ENCODE data around the gene MCC. TPM values are rescaled to one million over a fixed set of nuclear protein-coding genes. Genes with fewer than 3 reads are reported as not detected.

MCC gene
- total RNA-seq, 1 experiment from 2014 or later, result 7.6 TPM

DNA sequence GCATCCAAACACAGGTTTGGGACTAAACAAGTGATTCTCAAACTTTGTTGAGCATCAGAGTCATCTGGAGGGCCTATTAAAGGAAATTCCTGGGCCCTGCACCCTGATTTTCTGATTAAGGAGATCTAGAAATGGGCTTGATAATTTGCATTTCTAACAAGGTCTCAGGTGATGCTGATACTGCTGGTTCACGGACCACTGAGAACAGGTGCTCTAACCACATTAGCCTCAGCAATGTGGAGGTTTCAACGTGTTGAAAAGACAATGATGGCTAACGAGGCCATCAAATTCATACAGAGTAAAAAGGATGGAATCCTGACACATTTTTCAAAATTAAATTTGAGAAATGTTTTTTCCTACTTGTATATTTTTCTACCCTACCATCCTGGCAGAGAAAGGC lies 225.6 kb downstream of the MCC start:
- Histone ChIP-seq H3K23ac (ENCODE audit: insufficient read length, low read depth, low read length) (no peak overlapping the region), H3T11ph (ENCODE audit: low read length) (no peak overlapping the region), H3K79me2 (ENCODE audit: insufficient read depth, low read length) (peaks cover 2% of the 10 kb centered on the region; the same call in 1 of the 2 replicates), H2BK20ac (ENCODE audit: low read depth, low read length, poor library complexity, severe bottlenecking) (no peak overlapping the region), H3K56ac (ENCODE audit: insufficient read length, low read depth, low read length) (no peak overlapping the region), H2BK120ac (ENCODE audit: low read depth, low read length, poor library complexity, severe bottlenecking) (no peak overlapping the region), H3K27me3 (ENCODE audit: insufficient read depth, low read length) (no peaks in the 10 kb centered on the region), H3K9me3 (ENCODE audit: control insufficient read depth, low read depth, low read length) (no peaks in the 10 kb centered on the region), H4K5ac (ENCODE audit: insufficient read length, low read depth, low read length) (no peak overlapping the region), H3K23me2 (ENCODE audit: insufficient read length, low read depth, low read length, poor library complexity, severe bottlenecking) (no peaks in the 10 kb centered on the region), H2BK15ac (ENCODE audit: low read depth, low read length) (no peak overlapping the region), H2BK12ac (ENCODE audit: insufficient read length, low read depth, low read length) (no peak overlapping the region), H2AFZ (ENCODE audit: low read length) (no peak overlapping the region), H4K20me1 (ENCODE audit: control insufficient read depth, insufficient read depth, insufficient read length) (no peaks in the 10 kb centered on the region), H3K4ac (ENCODE audit: low read depth, low read length) (no peak overlapping the region), H3K4me2 (ENCODE audit: insufficient read depth, insufficient read length, low read length) (no peak overlapping the region), H2AK5ac (ENCODE audit: insufficient read length, low read length) (no peak overlapping the region), H3K14ac (ENCODE audit: insufficient read depth, low read length) (no peak overlapping the region), H2BK5ac (ENCODE audit: insufficient read length, low read length) (no peak overlapping the region), H4K91ac (ENCODE audit: insufficient read length, low read depth, low read length) (no peak overlapping the region), H3K18ac (ENCODE audit: insufficient read length, low read depth, low read length) (no peak overlapping the region), H3K9ac (ENCODE audit: extremely low read depth, insufficient read length, low read length) (no peak overlapping the region), H3K79me1 (ENCODE audit: insufficient read depth, low read depth, low read length, poor library complexity, severe bottlenecking) (peaks cover 5% of the 10 kb centered on the region), H3K27ac (ENCODE audit: insufficient read length, low read depth, low read length) (no peak overlapping the region), H4K8ac (replicated peaks; ENCODE audit: insufficient read length, low read depth, low read length) (no peak overlapping the region), H3K4me1 (ENCODE audit: insufficient read depth, low read length) (peaks cover 9% of the 10 kb centered on the region)
- H3K36me3 Mint-ChIP-seq (ENCODE audit: insufficient read depth in 1 of 3, low read depth in 3 of 3), result peaks cover 2 to 20% (median 13%) of the 10 kb centered on the region in 3 experiments; a peak in 5 of 7 replicates
- no peak for DNase-seq
- H3K27me3 Mint-ChIP-seq (ENCODE audit: low read depth), result no peaks in the 10 kb centered on the region; the same call in 1 of the 2 replicates
- no peak overlapping the region for H3K4me3 Mint-ChIP-seq
- no peak overlapping the region for H3K27ac Mint-ChIP-seq
- H3K9me3 Mint-ChIP-seq, result peaks cover 3 to 10% of the 10 kb centered on the region in 2 experiments; a peak in 4 of 5 replicates
- no CpG with 5 or more reads among the region's 3 CpGs for WGBS (ENCODE audit: extremely low coverage, insufficient read length, low lambda C conversion rate)
- TF ChIP-seq, protein P1, sequence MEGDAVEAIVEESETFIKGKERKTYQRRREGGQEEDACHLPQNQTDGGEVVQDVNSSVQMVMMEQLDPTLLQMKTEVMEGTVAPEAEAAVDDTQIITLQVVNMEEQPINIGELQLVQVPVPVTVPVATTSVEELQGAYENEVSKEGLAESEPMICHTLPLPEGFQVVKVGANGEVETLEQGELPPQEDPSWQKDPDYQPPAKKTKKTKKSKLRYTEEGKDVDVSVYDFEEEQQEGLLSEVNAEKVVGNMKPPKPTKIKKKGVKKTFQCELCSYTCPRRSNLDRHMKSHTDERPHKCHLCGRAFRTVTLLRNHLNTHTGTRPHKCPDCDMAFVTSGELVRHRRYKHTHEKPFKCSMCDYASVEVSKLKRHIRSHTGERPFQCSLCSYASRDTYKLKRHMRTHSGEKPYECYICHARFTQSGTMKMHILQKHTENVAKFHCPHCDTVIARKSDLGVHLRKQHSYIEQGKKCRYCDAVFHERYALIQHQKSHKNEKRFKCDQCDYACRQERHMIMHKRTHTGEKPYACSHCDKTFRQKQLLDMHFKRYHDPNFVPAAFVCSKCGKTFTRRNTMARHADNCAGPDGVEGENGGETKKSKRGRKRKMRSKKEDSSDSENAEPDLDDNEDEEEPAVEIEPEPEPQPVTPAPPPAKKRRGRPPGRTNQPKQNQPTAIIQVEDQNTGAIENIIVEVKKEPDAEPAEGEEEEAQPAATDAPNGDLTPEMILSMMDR (conservative IDR thresholded peaks at IDR 0.05), result no peak
- peaks cover 25 to 33% of the 10 kb centered on the region in 2 experiments for H3K4me1 Mint-ChIP-seq

Data from H9 (cell line).